ENCODE data around the gene KATNAL2.

KATNAL2 gene

GRCh38 chr18:46910856-46911255 is 6.5 kb upstream of the KATNAL2 start:
- H3K4me3 ChIP-seq (replicated peaks; ENCODE audit: low read depth, low read length): no peak overlapping the region
- no peak for DNase-seq (ENCODE audit: extremely low read depth, low read depth)
- TF ChIP-seq, protein P1, sequence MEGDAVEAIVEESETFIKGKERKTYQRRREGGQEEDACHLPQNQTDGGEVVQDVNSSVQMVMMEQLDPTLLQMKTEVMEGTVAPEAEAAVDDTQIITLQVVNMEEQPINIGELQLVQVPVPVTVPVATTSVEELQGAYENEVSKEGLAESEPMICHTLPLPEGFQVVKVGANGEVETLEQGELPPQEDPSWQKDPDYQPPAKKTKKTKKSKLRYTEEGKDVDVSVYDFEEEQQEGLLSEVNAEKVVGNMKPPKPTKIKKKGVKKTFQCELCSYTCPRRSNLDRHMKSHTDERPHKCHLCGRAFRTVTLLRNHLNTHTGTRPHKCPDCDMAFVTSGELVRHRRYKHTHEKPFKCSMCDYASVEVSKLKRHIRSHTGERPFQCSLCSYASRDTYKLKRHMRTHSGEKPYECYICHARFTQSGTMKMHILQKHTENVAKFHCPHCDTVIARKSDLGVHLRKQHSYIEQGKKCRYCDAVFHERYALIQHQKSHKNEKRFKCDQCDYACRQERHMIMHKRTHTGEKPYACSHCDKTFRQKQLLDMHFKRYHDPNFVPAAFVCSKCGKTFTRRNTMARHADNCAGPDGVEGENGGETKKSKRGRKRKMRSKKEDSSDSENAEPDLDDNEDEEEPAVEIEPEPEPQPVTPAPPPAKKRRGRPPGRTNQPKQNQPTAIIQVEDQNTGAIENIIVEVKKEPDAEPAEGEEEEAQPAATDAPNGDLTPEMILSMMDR (IDR thresholded peaks at IDR 0.05; ENCODE audit: low read depth, low read length, missing control alignments): no peak

DNA sequence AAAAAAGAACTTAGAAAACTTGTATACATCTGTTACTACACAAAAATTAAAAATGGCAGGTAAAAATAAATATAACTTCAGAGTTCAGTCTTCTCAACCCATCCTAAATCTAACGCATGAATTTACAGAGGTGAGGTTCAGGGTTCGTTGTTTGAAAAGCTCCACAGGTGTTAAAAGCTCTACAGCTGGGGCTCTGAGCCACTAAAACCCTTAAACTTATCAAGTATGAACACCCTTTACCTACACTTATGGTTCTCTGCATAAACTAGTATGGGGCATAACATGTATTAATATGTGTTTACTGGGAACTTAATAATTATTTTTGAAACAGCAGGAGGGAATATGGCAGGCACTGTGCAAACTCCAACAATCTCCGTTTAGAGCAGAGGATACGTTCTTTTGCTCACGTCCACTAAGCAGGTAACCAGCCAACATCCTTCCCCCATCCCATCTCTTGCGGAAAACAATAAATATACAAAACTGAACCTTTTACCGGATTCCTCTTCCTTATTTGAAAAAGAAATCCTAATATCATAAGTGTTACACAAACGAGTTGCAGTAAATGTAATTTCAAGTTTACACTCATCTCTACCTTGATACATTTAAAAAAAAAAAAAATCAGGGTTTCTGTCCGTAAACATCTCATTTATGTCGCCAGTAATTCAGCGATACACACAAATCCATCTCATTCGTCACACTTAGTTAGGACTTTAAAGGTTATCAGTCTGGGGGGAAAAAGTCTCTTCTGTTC is 1.4 kb upstream of the KATNAL2 start:
- DNase-seq (ENCODE audit: extremely low read depth, low read depth): no peak
- TF ChIP-seq, protein P1 (IDR thresholded peaks at IDR 0.05; ENCODE audit: low read depth, low read length, missing control alignments): no peak
- H3K4me3 ChIP-seq (replicated peaks; ENCODE audit: low read depth, low read length): peak overlapping the region; percentile 53

GRCh38 chr18:46916551-46917107 is 773 bp upstream of the KATNAL2 start:
- TF ChIP-seq, protein P1 (IDR thresholded peaks at IDR 0.05; ENCODE audit: low read depth, low read length, missing control alignments): no peak
- H3K4me3 ChIP-seq (replicated peaks; ENCODE audit: low read depth, low read length): peak overlapping the region; percentile 53
- DNase-seq (ENCODE audit: extremely low read depth, low read depth): no peak

- TF ChIP-seq, protein P1 (IDR thresholded peaks at IDR 0.05; ENCODE audit: low read depth, low read length, missing control alignments): no peak
- peak overlapping the region; percentile 53 for H3K4me3 ChIP-seq (replicated peaks; ENCODE audit: low read depth, low read length)
- DNase-seq (ENCODE audit: extremely low read depth, low read depth): peak; percentile 21
Observed at GRCh38 chr18:46917803-46918600, 600 bp downstream of the KATNAL2 start.

GRCh38 chr18:46920067-46920466 is 2.7 kb downstream of the KATNAL2 start:
- no peak overlapping the region for H3K4me3 ChIP-seq (replicated peaks; ENCODE audit: low read depth, low read length)
- DNase-seq (ENCODE audit: extremely low read depth, low read depth): no peak
- TF ChIP-seq, protein P1 (IDR thresholded peaks at IDR 0.05; ENCODE audit: low read depth, low read length, missing control alignments): no peak

DNA sequence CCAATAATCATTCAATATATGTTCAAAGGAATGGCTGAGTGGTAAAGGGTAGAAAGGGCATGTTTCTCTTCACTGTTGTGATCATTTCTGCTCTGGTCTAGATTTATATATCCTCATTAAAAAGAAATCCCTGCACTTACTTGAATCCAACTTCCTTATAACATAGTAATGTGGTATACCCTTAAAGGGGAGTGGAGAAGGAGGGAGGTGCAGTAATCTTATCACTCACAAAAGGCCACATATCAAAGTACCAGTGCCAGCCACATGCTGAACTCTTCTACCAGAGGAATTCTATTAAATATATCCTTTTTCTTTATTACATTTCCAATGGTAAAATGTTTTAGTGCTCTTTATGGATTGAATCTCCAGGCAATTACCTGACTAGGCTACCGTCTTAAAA is 3.3 kb downstream of the KATNAL2 start:
- DNase-seq (ENCODE audit: extremely low read depth, low read depth): no peak
- TF ChIP-seq, protein P1 (IDR thresholded peaks at IDR 0.05; ENCODE audit: low read depth, low read length, missing control alignments): no peak
- no peak overlapping the region for H3K4me3 ChIP-seq (replicated peaks; ENCODE audit: low read depth, low read length)

All from HFF-Myc (cell line).